IgD-negative memory B cell (primary cell): ENCODE data around the gene PLA2G2A. TPM values are rescaled to one million over a fixed set of nuclear protein-coding genes. Genes with fewer than 3 reads are reported as not detected.

Source experiments
- H3K27ac Mint-ChIP-seq, 3 donors: one replicate each; pipeline ENCODE4 v1.8.0; 2020 to 2022; ENCODE audit warnings: mild to moderate bottlenecking in 3 of 3, mixed read lengths in 3 of 3, moderate library complexity in 1 of 3
- H3K27me3 Mint-ChIP-seq: one replicate; pipeline ENCODE4 v1.8.0; 2021; ENCODE audit warnings: mixed read lengths
- H3K36me3 Mint-ChIP-seq: one replicate; pipeline ENCODE4 v1.8.0; 2020; ENCODE audit warnings: mild to moderate bottlenecking, mixed read lengths
- H3K4me1 Mint-ChIP-seq, 3 donors: one replicate each; pipeline ENCODE4 v1.8.0; 2020 to 2022; ENCODE audit warnings: mixed read lengths in 3 of 3, mild to moderate bottlenecking in 1 of 3
- H3K4me3 Mint-ChIP-seq, 4 donors: one replicate each; pipeline ENCODE4 v1.8.0; 2020 to 2022; ENCODE audit warnings: mild to moderate bottlenecking in 4 of 4, mixed read lengths in 4 of 4, moderate library complexity in 3 of 4
- H3K9me3 Mint-ChIP-seq, 3 donors: one replicate each; pipeline ENCODE4 v1.8.0; 2020 to 2021; ENCODE audit warnings: mixed read lengths in 3 of 3, mild to moderate bottlenecking in 1 of 3
- polyA plus RNA-seq: library from polyadenylated mRNA; unstranded; fragments of 300-500 nt; fragmentation: Illumina TruSeq; gene quantifications from one replicate; pipeline ENCODE4 v1.2.3, GENCODE V29; 2021

PLA2G2A gene
- polyA plus RNA-seq, 1 donor from 2014 or later: not detected

DNA sequence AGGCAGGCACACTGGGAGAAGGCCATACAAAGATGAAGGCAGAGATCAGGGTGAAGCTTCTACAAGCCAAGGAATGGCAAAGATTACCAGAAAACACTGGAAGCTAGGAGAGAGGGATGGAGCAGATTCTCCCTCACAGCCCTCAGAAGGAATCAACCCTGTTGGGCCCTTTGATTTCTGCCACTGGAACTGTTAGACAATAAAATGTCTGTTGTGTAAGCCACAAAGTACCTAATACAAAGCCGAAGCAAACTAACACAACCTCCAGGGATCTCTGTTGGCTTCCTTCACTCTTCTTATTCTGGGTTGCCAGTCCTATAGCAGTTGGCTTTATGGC lies 1.7 kb upstream of the PLA2G2A start:
- Mint-ChIP-seq H3K27ac (no peak overlapping the region), H3K27me3 (peaks cover 3% of the 10 kb centered on the region), H3K4me1 (no peaks in the 10 kb centered on the region), H3K9me3 (peaks cover 0 to 2% (median 0%) of the 10 kb centered on the region in 3 donors), H3K36me3 (no peaks in the 10 kb centered on the region), H3K4me3 (no peak overlapping the region)

DNA sequence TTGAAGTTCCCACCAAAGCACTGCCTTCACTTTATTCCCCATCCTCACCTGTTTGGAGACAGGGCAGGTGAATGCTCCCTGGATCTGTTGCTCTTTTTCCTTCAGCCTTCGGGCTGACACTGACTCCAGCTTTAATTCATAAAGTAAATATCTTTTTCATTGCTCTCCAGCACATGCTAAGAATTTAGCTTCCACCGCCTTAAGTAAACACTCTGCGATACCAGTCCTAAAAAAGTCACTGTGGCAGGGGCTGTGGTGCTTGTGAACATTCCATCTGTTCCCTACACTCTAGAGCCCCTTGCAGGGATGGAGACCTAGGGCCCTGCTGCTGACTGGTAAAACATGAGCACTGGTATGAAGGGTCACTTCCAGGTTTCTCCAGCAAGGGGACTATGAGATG lies 896 bp upstream of the PLA2G2A start:
- H3K9me3 Mint-ChIP-seq: peaks cover 0 to 2% (median 0%) of the 10 kb centered on the region in 3 donors
- no peak overlapping the region for H3K27ac Mint-ChIP-seq
- H3K4me1 Mint-ChIP-seq: no peaks in the 10 kb centered on the region
- no peaks in the 10 kb centered on the region for H3K36me3 Mint-ChIP-seq
- H3K4me3 Mint-ChIP-seq: no peak overlapping the region
- peaks cover 4% of the 10 kb centered on the region for H3K27me3 Mint-ChIP-seq

DNA sequence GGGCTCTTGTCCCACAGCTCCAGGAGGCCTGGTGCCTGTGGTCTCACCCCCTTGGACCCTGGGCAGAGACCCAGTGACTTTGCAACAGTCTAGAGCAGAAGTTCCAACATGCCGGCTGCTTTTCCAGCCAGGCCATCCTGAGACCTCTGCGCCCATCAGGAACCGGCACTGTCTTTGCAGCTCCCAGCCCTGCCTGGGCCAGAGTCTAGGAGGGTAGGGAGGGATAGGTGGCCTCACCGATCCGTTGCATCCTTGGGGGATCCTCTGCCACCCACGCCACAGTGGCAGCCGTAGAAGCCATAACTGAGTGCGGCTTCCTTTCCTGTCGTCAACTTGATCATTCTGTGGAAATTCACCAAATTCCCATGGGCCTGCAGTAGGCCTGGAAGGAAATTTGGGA lies 1.3 kb downstream of the PLA2G2A start:
- H3K4me1 Mint-ChIP-seq: peaks cover 0 to 2% (median 0%) of the 10 kb centered on the region in 3 donors
- no peak overlapping the region for H3K27ac Mint-ChIP-seq
- H3K9me3 Mint-ChIP-seq: peaks cover 0 to 2% (median 0%) of the 10 kb centered on the region in 3 donors
- H3K36me3 Mint-ChIP-seq: no peaks in the 10 kb centered on the region
- H3K4me3 Mint-ChIP-seq: no peak overlapping the region
- peaks cover 4% of the 10 kb centered on the region for H3K27me3 Mint-ChIP-seq

DNA sequence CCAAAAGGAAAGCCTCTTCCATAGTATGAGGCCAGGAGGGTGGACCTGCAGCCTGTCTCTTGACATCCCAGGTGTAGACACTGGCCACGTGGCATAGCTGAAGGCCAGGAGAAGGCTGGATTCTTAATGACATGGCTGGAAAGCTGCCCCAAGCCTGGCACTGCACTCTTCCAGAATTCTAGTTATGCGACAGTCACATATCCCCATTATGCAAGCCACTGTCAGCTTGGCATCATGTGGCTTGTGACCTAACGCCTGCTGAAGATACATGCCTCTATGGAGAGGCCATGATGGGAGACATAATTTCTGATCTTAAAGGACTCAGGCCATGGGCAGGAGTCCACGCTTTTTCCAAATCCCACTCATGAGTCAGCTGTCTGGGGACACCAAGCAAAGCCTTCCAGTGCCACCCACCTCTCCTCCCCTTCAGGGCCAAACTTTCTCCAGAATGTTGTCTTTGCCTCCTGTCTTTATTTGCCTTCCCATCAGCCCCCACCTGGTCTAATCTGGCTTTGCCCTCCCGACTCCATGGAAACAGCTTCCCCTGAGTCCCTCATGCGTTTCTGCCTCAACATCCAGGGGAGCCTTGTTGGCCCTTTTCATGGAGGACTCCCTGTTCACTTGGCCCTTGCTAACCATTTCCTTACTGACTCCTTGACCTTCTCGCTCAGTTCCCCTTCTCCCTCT lies 3.0 kb downstream of the PLA2G2A start:
- no peaks in the 10 kb centered on the region for H3K36me3 Mint-ChIP-seq
- peaks cover 0 to 2% (median 0%) of the 10 kb centered on the region in 3 donors for H3K9me3 Mint-ChIP-seq
- H3K4me3 Mint-ChIP-seq: no peak overlapping the region
- H3K4me1 Mint-ChIP-seq: peaks cover 0 to 2% (median 0%) of the 10 kb centered on the region in 3 donors
- peaks cover 4% of the 10 kb centered on the region for H3K27me3 Mint-ChIP-seq
- H3K27ac Mint-ChIP-seq: no peak overlapping the region

DNA sequence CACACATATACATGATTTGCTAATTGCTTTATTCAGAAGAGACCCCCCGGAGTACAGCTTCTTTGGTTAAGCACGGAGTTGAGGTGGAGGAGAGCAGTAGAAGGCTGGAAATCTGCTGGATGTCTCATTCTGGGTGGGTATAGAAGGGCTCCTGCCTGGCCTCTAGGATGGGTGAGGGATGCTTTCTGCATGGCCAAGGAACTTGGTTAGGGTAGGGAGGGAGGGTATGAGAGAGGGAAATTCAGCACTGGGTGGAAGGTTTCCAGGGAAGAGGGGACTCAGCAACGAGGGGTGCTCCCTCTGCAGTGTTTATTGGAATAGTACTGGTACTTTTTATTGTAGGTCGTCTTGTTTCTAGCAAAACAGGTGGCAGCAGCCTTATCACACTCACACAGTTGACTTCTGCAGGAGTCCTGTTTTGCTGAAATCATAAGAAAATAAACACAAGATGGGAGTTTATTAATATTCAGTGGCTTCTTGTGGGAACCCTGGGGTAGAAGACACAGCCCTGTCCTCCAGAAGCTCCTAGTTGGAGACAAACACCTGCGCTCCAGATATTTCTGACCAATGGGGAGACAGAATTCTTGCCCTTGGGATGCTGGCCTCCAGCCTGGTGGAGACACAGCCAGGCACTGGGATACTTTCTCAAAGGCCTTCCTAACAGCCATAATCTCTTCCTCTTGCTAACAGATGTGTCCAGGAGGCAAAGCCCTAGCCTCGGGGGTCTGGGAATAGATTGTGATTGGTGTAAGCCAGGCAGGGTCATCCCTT lies 3.8 kb downstream of the PLA2G2A start:
- peaks cover 0 to 2% (median 0%) of the 10 kb centered on the region in 3 donors for H3K4me1 Mint-ChIP-seq
- H3K4me3 Mint-ChIP-seq: no peak overlapping the region
- peak overlapping the region in 1 of 3 donors; percentile 6 for H3K27ac Mint-ChIP-seq
- no peaks in the 10 kb centered on the region for H3K36me3 Mint-ChIP-seq
- H3K27me3 Mint-ChIP-seq: peaks cover 8% of the 10 kb centered on the region
- H3K9me3 Mint-ChIP-seq: peaks cover 0 to 2% (median 0%) of the 10 kb centered on the region in 3 donors

DNA sequence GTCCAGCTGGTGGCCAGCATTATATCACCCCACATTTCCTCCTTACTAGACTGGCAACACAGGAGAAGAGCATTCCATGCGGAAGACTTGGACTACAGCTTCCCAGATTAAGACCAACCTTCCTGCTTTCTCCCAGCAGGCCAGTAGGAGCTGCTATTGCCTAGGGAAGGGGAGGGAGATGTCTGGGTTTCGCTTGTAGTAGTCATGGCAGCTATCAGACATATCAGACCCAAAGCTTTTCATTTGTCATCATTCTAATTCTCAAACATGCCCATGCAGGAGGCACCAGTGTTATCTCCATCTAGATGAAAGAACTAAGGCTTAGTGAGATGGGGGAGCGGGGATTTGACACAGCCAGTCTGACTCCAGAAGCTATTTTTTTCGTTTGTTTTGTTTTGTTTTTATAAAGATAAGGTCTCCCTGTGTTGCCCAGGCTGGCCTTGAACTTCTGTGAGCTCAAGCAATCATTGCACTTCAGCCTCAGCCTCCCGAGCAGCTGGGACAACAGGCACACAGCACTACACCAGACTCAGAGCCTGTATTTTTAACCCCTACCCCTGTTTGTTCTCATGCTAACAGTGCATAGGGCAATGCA lies 4.5 kb downstream of the PLA2G2A start:
- no peak overlapping the region for H3K4me3 Mint-ChIP-seq
- peaks cover 5% of the 10 kb centered on the region for H3K27me3 Mint-ChIP-seq
- peak overlapping the region in 1 of 3 donors; percentile 6 for H3K27ac Mint-ChIP-seq
- H3K36me3 Mint-ChIP-seq: peaks cover 2% of the 10 kb centered on the region
- peaks cover 0 to 2% (median 0%) of the 10 kb centered on the region in 3 donors for H3K4me1 Mint-ChIP-seq
- peaks cover 0 to 2% (median 0%) of the 10 kb centered on the region in 3 donors for H3K9me3 Mint-ChIP-seq

DNA sequence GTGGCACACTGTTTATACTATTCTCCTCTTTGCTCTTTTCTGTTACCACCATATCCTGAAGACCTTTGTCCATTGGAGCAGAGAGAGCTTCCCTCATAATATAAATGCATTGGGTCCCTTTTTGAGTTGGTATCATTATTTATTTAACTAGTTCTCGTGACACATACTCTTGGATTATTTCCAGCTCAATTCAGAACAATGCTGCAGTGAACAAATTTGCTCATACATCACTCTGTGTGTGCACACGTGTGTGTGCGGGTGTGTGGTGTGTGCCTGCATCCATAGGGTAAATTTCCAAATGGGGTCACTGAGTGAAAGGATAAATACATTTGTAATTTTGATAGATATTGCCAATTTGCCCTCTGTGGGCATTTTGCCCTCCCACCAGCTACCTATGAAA lies 5.8 kb downstream of the PLA2G2A start:
- Mint-ChIP-seq H3K4me1 (peaks cover 0 to 2% (median 0%) of the 10 kb centered on the region in 3 donors), H3K4me3 (no peak overlapping the region), H3K27me3 (peaks cover 5% of the 10 kb centered on the region), H3K36me3 (peaks cover 2% of the 10 kb centered on the region), H3K27ac (no peak overlapping the region), H3K9me3 (peaks cover 0 to 2% (median under 1%) of the 10 kb centered on the region in 3 donors)

DNA sequence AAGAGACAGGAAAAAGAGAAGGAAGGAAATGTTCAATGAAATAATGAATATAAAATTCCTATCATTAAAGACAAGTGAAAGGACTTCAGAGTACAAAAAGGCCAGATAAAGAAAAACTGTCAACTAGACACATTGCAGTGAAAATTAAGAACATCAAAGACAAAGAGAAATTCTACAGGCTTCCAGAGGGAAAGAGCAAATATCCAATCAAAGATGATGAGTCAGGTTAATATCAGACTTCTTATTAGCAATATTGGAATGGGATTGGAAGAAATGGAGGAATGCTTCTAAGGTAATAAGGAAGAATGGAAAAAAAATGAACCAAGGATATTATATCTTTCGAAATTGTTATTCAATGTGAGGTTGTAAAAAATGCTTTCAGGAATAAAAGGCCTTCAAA lies 7.8 kb downstream of the PLA2G2A start:
- Mint-ChIP-seq H3K36me3 (peaks cover 2% of the 10 kb centered on the region), H3K4me1 (peaks cover 0 to 2% (median 0%) of the 10 kb centered on the region in 3 donors), H3K27me3 (peaks cover 6% of the 10 kb centered on the region), H3K27ac (no peak overlapping the region), H3K4me3 (no peak overlapping the region), H3K9me3 (peaks cover 0 to 2% (median 0%) of the 10 kb centered on the region in 3 donors)

DNA sequence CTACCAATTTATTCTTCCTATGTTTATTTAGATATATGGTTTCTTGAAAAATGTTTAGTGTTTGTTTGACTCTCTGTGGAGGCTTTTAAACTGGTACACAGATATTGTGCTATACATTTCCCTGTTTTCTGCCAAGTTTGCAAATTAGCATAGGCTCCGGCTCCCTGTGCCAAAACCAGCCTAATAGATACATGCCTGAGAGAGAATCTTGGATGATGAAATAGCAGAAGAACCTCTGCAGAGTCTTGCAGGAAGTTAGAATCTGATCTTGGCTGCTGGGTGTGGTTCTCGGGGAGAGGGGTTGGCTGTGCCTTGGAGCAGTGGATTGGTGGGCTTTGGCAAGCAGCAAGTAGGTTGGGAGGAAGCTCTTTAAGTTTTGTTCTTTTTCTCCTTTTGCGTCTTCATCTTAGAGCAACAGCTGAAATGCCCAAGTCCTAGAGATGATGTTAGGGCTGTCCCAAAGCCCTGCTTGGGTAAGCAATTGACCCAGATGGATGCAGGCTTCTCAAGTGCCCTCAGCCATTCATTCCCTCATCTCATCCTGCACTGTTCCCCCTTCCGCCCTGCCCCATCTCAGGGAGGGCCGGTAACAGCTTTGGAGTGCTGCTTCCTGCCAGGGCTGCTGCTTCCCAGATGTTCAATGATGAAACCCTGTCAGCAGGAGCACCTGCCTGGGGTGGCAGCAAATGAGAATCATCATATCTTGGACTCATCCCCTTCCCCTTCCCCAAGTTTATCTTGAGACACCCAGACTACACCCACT lies 9.3 kb downstream of the PLA2G2A start:
- Mint-ChIP-seq H3K9me3 (peaks cover 0 to 3% (median 2%) of the 10 kb centered on the region in 3 donors), H3K4me1 (peaks cover 0 to 2% (median 1%) of the 10 kb centered on the region in 3 donors), H3K27ac (no peak overlapping the region), H3K27me3 (peaks cover 4% of the 10 kb centered on the region), H3K4me3 (no peak overlapping the region), H3K36me3 (peaks cover 2% of the 10 kb centered on the region)

DNA sequence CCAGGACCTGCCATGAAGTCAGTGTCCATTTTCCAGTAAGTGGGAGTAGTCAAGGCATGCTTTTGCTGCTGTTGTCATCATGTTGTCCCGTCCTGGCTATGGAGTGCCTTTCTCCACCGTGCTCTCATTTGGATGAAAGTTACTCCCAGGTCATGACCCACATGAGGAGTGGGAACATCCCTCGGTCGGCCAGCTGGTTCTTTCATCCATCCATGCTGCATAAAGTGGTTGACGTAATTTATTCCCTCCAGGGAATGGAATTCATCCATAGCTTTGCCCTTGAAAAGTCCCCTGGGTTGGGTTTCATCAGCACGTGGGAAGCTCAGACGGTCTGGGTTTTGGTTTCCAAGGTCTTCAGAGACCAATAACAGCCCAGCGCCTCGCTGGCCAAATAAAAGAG lies 11.6 kb downstream of the PLA2G2A start:
- no peak overlapping the region for H3K4me3 Mint-ChIP-seq
- peaks cover 0 to 2% (median 1%) of the 10 kb centered on the region in 3 donors for H3K4me1 Mint-ChIP-seq
- peaks cover 7% of the 10 kb centered on the region for H3K27me3 Mint-ChIP-seq
- peaks cover 2% of the 10 kb centered on the region for H3K36me3 Mint-ChIP-seq
- H3K9me3 Mint-ChIP-seq: peaks cover 2 to 11% (median 7%) of the 10 kb centered on the region in 3 donors
- H3K27ac Mint-ChIP-seq: no peak overlapping the region

DNA sequence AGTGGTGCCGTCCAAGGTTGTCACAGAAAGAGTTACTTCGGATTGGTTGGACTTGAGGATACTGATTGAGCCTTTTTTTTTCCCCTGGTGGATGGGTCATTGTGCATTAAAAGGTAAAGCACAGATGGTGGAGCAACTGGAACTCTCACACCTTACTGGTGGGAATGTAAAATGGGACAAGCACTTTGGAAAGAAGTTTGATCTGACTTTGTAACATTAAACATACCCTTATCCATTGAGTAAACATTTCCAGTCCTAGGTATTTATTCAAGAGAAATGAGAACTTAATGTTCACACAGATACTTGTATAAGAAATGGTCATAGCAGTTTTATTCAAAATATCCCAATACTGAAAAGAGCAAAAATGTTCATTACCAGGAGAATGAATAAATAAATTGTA lies 14.9 kb downstream of the PLA2G2A start:
- Mint-ChIP-seq H3K27me3 (peaks cover 11% of the 10 kb centered on the region), H3K4me1 (peaks cover 0 to 8% (median 8%) of the 10 kb centered on the region in 3 donors), H3K36me3 (peaks cover 2% of the 10 kb centered on the region), H3K9me3 (peaks cover 2 to 11% (median 7%) of the 10 kb centered on the region in 3 donors), H3K27ac (no peak overlapping the region), H3K4me3 (no peak overlapping the region)

DNA sequence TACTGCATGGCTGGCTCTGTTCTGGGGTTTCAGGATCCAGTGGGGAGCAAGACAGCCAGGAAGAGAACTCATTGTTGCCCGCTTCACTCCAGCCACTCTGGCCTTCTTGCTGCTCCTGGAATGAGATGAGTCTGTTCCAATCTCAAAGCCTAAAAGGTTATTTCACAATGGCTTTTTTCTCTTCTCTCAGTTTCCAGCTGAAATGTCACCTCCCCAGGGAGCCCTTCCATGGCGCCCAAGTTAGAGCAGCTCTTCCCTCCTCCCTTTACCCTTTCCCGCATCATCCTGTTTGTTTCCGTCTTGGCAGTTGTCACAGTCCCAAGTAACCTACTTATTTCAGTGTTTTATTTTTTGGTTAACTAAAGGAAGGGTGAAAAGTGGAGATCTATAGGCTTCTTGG lies 15.8 kb downstream of the PLA2G2A start:
- H3K4me1 Mint-ChIP-seq: peaks cover 0 to 8% (median 8%) of the 10 kb centered on the region in 3 donors
- H3K27me3 Mint-ChIP-seq: peaks cover 11% of the 10 kb centered on the region
- H3K36me3 Mint-ChIP-seq: peaks cover 2% of the 10 kb centered on the region
- no peak overlapping the region for H3K27ac Mint-ChIP-seq
- H3K4me3 Mint-ChIP-seq: no peak overlapping the region
- peaks cover 1 to 11% (median 7%) of the 10 kb centered on the region in 3 donors for H3K9me3 Mint-ChIP-seq

DNA sequence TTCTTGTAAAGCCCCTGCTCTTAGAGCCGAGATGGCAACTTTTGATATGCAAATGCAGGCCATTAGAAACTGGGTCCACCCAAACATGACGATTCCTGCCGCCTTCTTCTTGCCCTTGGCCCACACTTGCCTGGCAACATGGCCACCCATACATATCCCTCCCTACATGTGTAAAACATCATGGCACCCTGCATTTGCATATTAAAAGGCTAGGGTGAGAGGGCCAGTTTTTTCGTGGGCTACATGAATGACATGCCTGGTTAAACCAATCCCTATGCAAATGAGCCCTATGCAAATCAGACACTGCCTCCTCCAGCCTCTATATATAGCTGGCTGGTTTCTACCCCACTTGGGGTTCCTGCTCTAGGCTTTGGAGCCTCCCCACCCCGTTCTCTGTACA lies 18.8 kb downstream of the PLA2G2A start:
- Mint-ChIP-seq H3K36me3 (peaks cover 5% of the 10 kb centered on the region), H3K9me3 (peaks cover 0 to 11% (median 6%) of the 10 kb centered on the region in 3 donors), H3K27ac (no peak overlapping the region), H3K4me1 (peaks cover 0 to 8% (median 8%) of the 10 kb centered on the region in 3 donors), H3K4me3 (no peak overlapping the region), H3K27me3 (peaks cover 15% of the 10 kb centered on the region)

DNA sequence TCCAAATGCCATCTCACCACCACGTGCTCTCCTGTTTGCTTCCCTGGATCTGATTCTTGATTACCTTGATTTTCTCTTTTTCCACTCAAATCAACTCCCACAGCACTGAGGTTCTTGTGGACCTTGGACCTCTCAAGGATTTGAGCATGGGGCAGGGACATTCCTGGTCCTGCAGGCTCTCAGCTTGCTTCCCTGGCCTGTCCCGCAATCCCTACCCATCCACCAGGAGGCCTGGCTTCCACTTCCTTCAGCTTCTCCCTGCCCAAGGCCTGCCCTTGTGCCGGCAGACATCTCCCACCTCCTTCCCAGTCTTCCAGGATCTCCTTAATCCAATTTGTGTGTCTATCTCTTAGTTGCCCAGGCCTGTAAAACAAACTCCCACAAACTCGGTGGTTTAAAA lies 21.6 kb downstream of the PLA2G2A start:
- Mint-ChIP-seq H3K36me3 (peaks cover 10% of the 10 kb centered on the region), H3K27ac (no peak overlapping the region), H3K4me3 (no peak overlapping the region), H3K4me1 (peaks cover 0 to 6% (median 5%) of the 10 kb centered on the region in 3 donors), H3K27me3 (peaks cover 17% of the 10 kb centered on the region), H3K9me3 (peaks cover 8 to 14% (median 11%) of the 10 kb centered on the region in 3 donors)
